ENCODE results near the gene TFB1M.

Gene TFB1M

GRCh38 chr6:155247618-155248007, 66.7 kb downstream of the TFB1M start:
- ChIA-PET POLR2A (no interaction called here), CTCF (interaction anchor here (0.6 to 2.5 kb wide), 15 partner anchors 14 to 572 kb away, joined by 3 to 28 read pairs (median 3); no protein-coding TSS in a partner anchor)
- Histone ChIP-seq H3K4me3 (ENCODE audit: low read depth, low read length) (no peak overlapping the region), H3K36me3 (ENCODE audit: control insufficient read depth in 2 of 2, insufficient read depth in 1 of 2, low read length in 2 of 2) (peaks cover 4 to 59% of the 10 kb centered on the region in 2 experiments), H3K27ac (ENCODE audit: extremely low read depth, low read depth, low read length) (no peak overlapping the region), H3K4me1 (ENCODE audit: control insufficient read depth, insufficient read depth, low read length) (no peaks in the 10 kb centered on the region), H3K9me3 (ENCODE audit: control insufficient read depth, insufficient read depth, low read depth, low read length) (no peaks in the 10 kb centered on the region)
- TF ChIP-seq SCRT2 (tag by site-specific recombination; IDR thresholded peaks at IDR 0.05) (no peak), ZNF16 (tag by site-specific recombination; IDR thresholded peaks at IDR 0.05; ENCODE audit: low read depth) (no peak), ZNF426 (tag by site-specific recombination; IDR thresholded peaks at IDR 0.05) (no peak), ZNF629 (tag by site-specific recombination; IDR thresholded peaks at IDR 0.05) (no peak), ZNF366 (tag by site-specific recombination; conservative IDR thresholded peaks at IDR 0.05) (no peak), ZNF248 (tag by site-specific recombination; IDR thresholded peaks at IDR 0.05) (no peak), ZNF398 (tag by site-specific recombination; IDR thresholded peaks at IDR 0.05) (no peak), ZBTB26 (tag by site-specific recombination; optimal IDR thresholded peaks at IDR 0.05) (no peak), MZF1 (tag by site-specific recombination; IDR thresholded peaks at IDR 0.05; ENCODE audit: borderline replicate concordance) (no peak), ZBTB48 (tag by site-specific recombination; IDR thresholded peaks at IDR 0.05) (no peak), ZNF416 (tag by site-specific recombination; IDR thresholded peaks at IDR 0.05) (no peak), ZNF791 (tag by site-specific recombination; IDR thresholded peaks at IDR 0.05) (no peak), ZNF624 (tag by site-specific recombination; IDR thresholded peaks at IDR 0.05) (no peak), BCL11A (tag by site-specific recombination; IDR thresholded peaks at IDR 0.05; ENCODE audit: low read depth) (no peak), ZNF2 (tag by site-specific recombination; IDR thresholded peaks at IDR 0.05) (no peak), ZNF626 (tag by site-specific recombination; IDR thresholded peaks at IDR 0.05) (no peak), KLF7 (tag by site-specific recombination; IDR thresholded peaks at IDR 0.05; ENCODE audit: borderline replicate concordance) (no peak), ZNF585B (tag by site-specific recombination; IDR thresholded peaks at IDR 0.05) (no peak), ZNF561 (tag by site-specific recombination; IDR thresholded peaks at IDR 0.05; ENCODE audit: borderline replicate concordance) (no peak)

GRCh38 chr6:155246825-155247224, 67.5 kb downstream of the TFB1M start:
- H3K9me3 ChIP-seq (ENCODE audit: control insufficient read depth, insufficient read depth, low read depth, low read length): no peaks in the 10 kb centered on the region
- POLR2A ChIA-PET: no interaction called here
- no peaks in the 10 kb centered on the region for H3K4me1 ChIP-seq (ENCODE audit: control insufficient read depth, insufficient read depth, low read length)
- no peak overlapping the region for H3K4me3 ChIP-seq (ENCODE audit: low read depth, low read length)
- peaks cover 0 to 51% of the 10 kb centered on the region in 2 experiments; a peak in 2 of 3 replicates for H3K36me3 ChIP-seq (ENCODE audit: control insufficient read depth in 2 of 2, insufficient read depth in 1 of 2, low read length in 2 of 2)
- no peak for TF ChIP-seq ZNF341 (tag by site-specific recombination; IDR thresholded peaks at IDR 0.05; ENCODE audit: low read depth)
- TF ChIP-seq ZNF555 (tag by site-specific recombination; conservative IDR thresholded peaks at IDR 0.05): no peak
- TF ChIP-seq ZNF777 (tag by site-specific recombination; IDR thresholded peaks at IDR 0.05; ENCODE audit: borderline replicate concordance): no peak
- TF ChIP-seq ZNF610 (tag by site-specific recombination; IDR thresholded peaks at IDR 0.05; ENCODE audit: borderline replicate concordance): no peak
- TF ChIP-seq ZNF701 (tag by site-specific recombination; IDR thresholded peaks at IDR 0.05): no peak
- no peak for TF ChIP-seq OVOL3 (tag by site-specific recombination; IDR thresholded peaks at IDR 0.05)
- no peak for TF ChIP-seq REPIN1 (tag by site-specific recombination; IDR thresholded peaks at IDR 0.05; ENCODE audit: low read depth)
- no peak for TF ChIP-seq ZNF530 (tag by site-specific recombination; IDR thresholded peaks at IDR 0.05; ENCODE audit: low read depth)
- no peak for TF ChIP-seq ZNF654 (tag by site-specific recombination; IDR thresholded peaks at IDR 0.05; ENCODE audit: low read depth)
- no peak for TF ChIP-seq ZNF510 (tag by site-specific recombination; IDR thresholded peaks at IDR 0.05; ENCODE audit: insufficient replicate concordance)
- TF ChIP-seq ZBTB49 (tag by site-specific recombination; IDR thresholded peaks at IDR 0.05; ENCODE audit: low read depth): no peak
- CTCF ChIA-PET: interaction anchor here (2.3 to 2.5 kb wide), 2 partner anchors 69 to 319 kb away, joined by 8 to 28 read pairs; no protein-coding TSS in a partner anchor
- H3K27ac ChIP-seq (ENCODE audit: extremely low read depth, low read depth, low read length): no peak overlapping the region
